GM12878 (cell line): ENCODE measurements around the gene JDP2. TPM values are rescaled to one million over a fixed set of nuclear protein-coding genes. Genes with fewer than 3 reads are reported as not detected.

ENCODE experiments used
- ATAC-seq: fragments of 200-7000 bp; cut with Tn5 transposase; 3 replicates; pipeline ENCODE4 v1.9.1; 2020; ENCODE audit warnings: mild to moderate bottlenecking, moderate library complexity
- BruUV-seq: library from RNA; stranded (reverse); fragments of 400-500 nt; replicated peaks from 2 replicates; lab custom pipeline; 2021; lab: Mats Ljungman, UMichigan
- CTCF ChIA-PET: fragments of 300-600 bp; sonication (Branson Sonifier 250); formaldehyde crosslinking; extraction: SDS; loops from one replicate; lab custom pipeline; 2021; ENCODE audit warnings: inconsistent platforms; lab: Yijun Ruan, JAX
- POLR2A ChIA-PET: fragments of 350-600 bp; formaldehyde crosslinking; extraction: SDS; loops from one replicate; lab custom pipeline; 2021; ENCODE audit warnings: inconsistent platforms; lab: Charles Lee
- RAD21 ChIA-PET: fragments of 300-600 bp; sonication (Branson Sonifier 250); formaldehyde crosslinking; loops from one replicate; lab custom pipeline; 2023; ENCODE audit warnings: antibody characterized with exemption; ENCODE audit not compliant: unreplicated experiment; lab: Charles Lee
- SMC1A ChIA-PET: fragments of 300-600 bp; sonication (Branson Sonifier 250); formaldehyde crosslinking; loops from one replicate; lab custom pipeline; 2023; ENCODE audit not compliant: unreplicated experiment, uncharacterized antibody; lab: Charles Lee
- DNase-seq: peaks from one replicate; pipeline ENCODE4 v3.0.0-alpha.2; 2011; ENCODE audit warnings: low read depth, low spot score
- FAIRE-seq: peaks from 3 replicates; lab custom pipeline; 2011; peaks lifted over from hg19 to GRCh38; lab: Jason Lieb, UNC
- H2AFZ ChIP-seq: 2 replicates; pipeline ENCODE4 v1.6.0; 2011; ENCODE audit warnings: low read depth, low read length, control low read depth; ENCODE audit not compliant: control insufficient read depth
- H3K27ac ChIP-seq: 2 replicates; pipeline ENCODE4 v1.5.1; 2011; ENCODE audit warnings: control low read depth; ENCODE audit not compliant: control insufficient read depth, insufficient read depth
- H3K27me3 ChIP-seq, 2 experiments: replicated peaks in 1 of 2; 2 replicates each; pipeline versions ENCODE4 v1.6.0 to v1.6.1; 2011; ENCODE audit warnings: low read length in 1 of 2; ENCODE audit not compliant: control insufficient read depth in 2 of 2, insufficient read depth in 2 of 2
- H3K36me3 ChIP-seq, 2 experiments: 2 replicates each; pipeline ENCODE4 v1.5.1; 2011; ENCODE audit warnings: low read length in 1 of 2; ENCODE audit not compliant: control insufficient read depth in 2 of 2, insufficient read depth in 2 of 2
- H3K4me1 ChIP-seq: 2 replicates; pipeline ENCODE4 v1.6.1; 2011; ENCODE audit warnings: mild to moderate bottlenecking, low read length, moderate library complexity, mixed read lengths; ENCODE audit not compliant: control insufficient read depth, insufficient read depth
- H3K4me2 ChIP-seq: 2 replicates; pipeline ENCODE4 v1.6.0; 2011; ENCODE audit warnings: control low read depth; ENCODE audit not compliant: control insufficient read depth, insufficient read depth
- H3K4me3 ChIP-seq: fragments of 200-600 bp; sonication (generic); 2 replicates; pipeline ENCODE4 v1.5.1; 2016
- H3K79me2 ChIP-seq: 2 replicates; pipeline ENCODE4 v1.6.0; 2011; ENCODE audit warnings: low read length; ENCODE audit not compliant: control insufficient read depth, insufficient read depth
- H3K9ac ChIP-seq: 2 replicates; pipeline ENCODE4 v1.8.0; 2011; ENCODE audit warnings: low read length, control low read depth, mixed read lengths; ENCODE audit not compliant: control insufficient read depth, insufficient read depth
- H3K9me3 ChIP-seq: replicated peaks from 3 replicates; pipeline ENCODE4 v1.5.1; 2011; ENCODE audit warnings: mild to moderate bottlenecking, low read length; ENCODE audit not compliant: control insufficient read depth, insufficient read depth
- H4K20me1 ChIP-seq: 2 replicates; pipeline ENCODE4 v1.6.0; 2011; ENCODE audit not compliant: control insufficient read depth, insufficient read depth
- BRCA1 ChIP-seq: IDR thresholded peaks from 2 replicates; pipeline ENCODE4 v1.6.1; 2011; ENCODE audit warnings: low read depth, low read length, improper control_type of control experiment
- E2F8 ChIP-seq: fragments of 450-650 bp; IDR thresholded peaks from 2 replicates; pipeline ENCODE4 v1.6.1; 2018; ENCODE audit warnings: mild to moderate bottlenecking, low read depth, moderate library complexity; ENCODE audit not compliant: partially characterized antibody
- ETV6 ChIP-seq, 2 experiments: fragments of 450-650 bp in 1 of 2; IDR thresholded peaks in 1 of 2; conservative IDR thresholded peaks in 1 of 2; 2 replicates each; pipeline ENCODE4 v1.6.1; 2014; ENCODE audit warnings: antibody characterized with exemption in 1 of 2, borderline replicate concordance in 1 of 2, low read depth in 1 of 2, mild to moderate bottlenecking in 1 of 2, moderate library complexity in 1 of 2
- FOS ChIP-seq: IDR thresholded peaks from 3 replicates; pipeline ENCODE4 v1.6.1; 2011; ENCODE audit warnings: borderline replicate concordance; ENCODE audit not compliant: insufficient read length; ENCODE audit errors: extremely low read depth
- HSF1 ChIP-seq: fragments of 150-350 bp; IDR thresholded peaks from 2 replicates; pipeline ENCODE4 v1.6.1; 2014; ENCODE audit warnings: mild to moderate bottlenecking, low read depth, low read length
- LARP7 ChIP-seq: fragments of 450-650 bp; IDR thresholded peaks from 2 replicates; pipeline ENCODE4 v1.6.1; 2017; ENCODE audit warnings: mild to moderate bottlenecking
- MLLT1 ChIP-seq: fragments of 450-650 bp; IDR thresholded peaks from 2 replicates; pipeline ENCODE4 v1.6.1; 2016; ENCODE audit warnings: mild to moderate bottlenecking
- NBN ChIP-seq: fragments of 450-650 bp; IDR thresholded peaks from 2 replicates; pipeline ENCODE4 v1.6.1; 2016
- PML ChIP-seq: IDR thresholded peaks from 2 replicates; pipeline ENCODE4 v1.6.1; 2012; ENCODE audit warnings: low read length, inconsistent platforms
- POLR2AphosphoS2 ChIP-seq: IDR thresholded peaks from 2 replicates; pipeline ENCODE4 v1.6.1; 2011; ENCODE audit warnings: low read depth, mild to moderate bottlenecking, low read length, improper control_type of control experiment, moderate library complexity
- RB1 ChIP-seq: fragments of 450-650 bp; formaldehyde crosslinking; IDR thresholded peaks from 2 replicates; pipeline ENCODE4 v1.6.1; 2017; ENCODE audit warnings: mild to moderate bottlenecking, borderline replicate concordance
- SMARCA5 ChIP-seq: fragments of 450-650 bp; IDR thresholded peaks from 2 replicates; pipeline ENCODE4 v1.6.1; 2017; ENCODE audit warnings: mild to moderate bottlenecking
- SP1 ChIP-seq: IDR thresholded peaks from one replicate; pipeline ENCODE4 v1.6.1; 2011; ENCODE audit warnings: low read depth, low read length
- SPI1 ChIP-seq: IDR thresholded peaks from 2 replicates; pipeline ENCODE4 v1.6.1; 2011; ENCODE audit warnings: low read depth, mild to moderate bottlenecking, low read length, moderate library complexity, borderline replicate concordance; ENCODE audit not compliant: insufficient read depth
- SREBF2 ChIP-seq: IDR thresholded peaks from 2 replicates; pipeline ENCODE4 v1.6.1; 2012; ENCODE audit warnings: mild to moderate bottlenecking, low read length
- TCF12 ChIP-seq: IDR thresholded peaks from 2 replicates; pipeline ENCODE4 v1.6.1; 2011; ENCODE audit warnings: low read depth, mild to moderate bottlenecking, low read length
- WGBS: methylation state at CpG from one replicate; pipeline ENCODE4 v1.1.6; 2016; ENCODE audit warnings: low lambda C conversion rate; ENCODE audit not compliant: insufficient replicate concordance, insufficient coverage; ENCODE audit errors: missing lambda C conversion rate; 5-methylcytosine and 5-hydroxymethylcytosine counted together
- in situ Hi-C: fragments of 300-500 bp; cut with MboI; formaldehyde crosslinking; loops from 9 replicates; pipeline ENCODE4 v1.14.3; 2018; ENCODE audit warnings: mixed read lengths
- intact Hi-C: fragments of 100-400 bp; cut with micrococcal nuclease; formaldehyde crosslinking; loops from one replicate; pipeline ENCODE4 v1.14.2; 2022; ENCODE audit not compliant: unreplicated experiment
- polyA plus RNA-seq, 11 experiments: library from polyadenylated mRNA; depleted of rRNA in 4 of 11; unstranded in 6 of 11; stranded (reverse) in 5 of 11; fragments of >200 nt; fragmentation: Nextera tagmentation in 4 of 11; fragmentation: Illumina TruSeq in 1 of 11; extraction: Ambion mirVana in 4 of 11; extraction: Trizol in 1 of 11; gene quantifications; 1 replicate in 1 of 11; 2 replicates in 10 of 11; pipeline versions ENCODE4 v1.2.1 to v1.2.3, GENCODE V29; 2011 to 2016; ENCODE audit warnings: inconsistent platforms in 2 of 11, missing spikeins in 2 of 11, low read depth in 1 of 11
- total RNA-seq, 4 experiments: library from RNA; depleted of rRNA in 3 of 4; stranded (reverse); fragments of >200 nt in 3 of 4; fragmentation: Illumina TruSeq in 1 of 4; extraction: Trizol in 1 of 4; gene quantifications; 2 replicates each; pipeline versions ENCODE4 v1.2.1 to v1.2.3, GENCODE V29; 2013 to 2021

Gene JDP2
- total and polyA plus RNA-seq, 10 of the 15 experiments (the other 5 are each of a cell fraction or from before 2014, with no cell fraction given), result 0.71 to 21.3 (median 11.2) TPM

- DNase-seq (no peak), ATAC-seq (peak; percentile 6), FAIRE-seq (no peak)
- intact Hi-C loops, result loop anchor here (10.0 kb wide), 1 partner anchor 52 kb away; no protein-coding TSS in a partner anchor
- POLR2A ChIA-PET, result interaction anchor here (0.7 to 16.2 kb wide), 5 partner anchors 8 to 74 kb away, joined by 3 to 385 read pairs (median 3); partner anchors contain the start of gene BATF
- 87% methylated on average over 9 of the region's 9 CpGs for WGBS
- Histone ChIP-seq H3K9me3 (no peaks in the 10 kb centered on the region), H3K79me2 (no peaks in the 10 kb centered on the region), H3K27me3 (no peaks in the 10 kb centered on the region), H3K36me3 (no peaks in the 10 kb centered on the region), H3K4me2 (no peak overlapping the region; the same call in 1 of the 2 replicates), H2AFZ (no peak overlapping the region; the same call in 1 of the 2 replicates), H3K27ac (peak overlapping the region; percentile 45), H4K20me1 (no peaks in the 10 kb centered on the region), H3K4me3 (no peak overlapping the region), H3K9ac (0 out of 2 replicates have a peak overlapping the region, but pooled peaks have one; percentile 4), H3K4me1 (peaks cover 65% of the 10 kb centered on the region)
- RAD21 ChIA-PET, result interaction anchor here (0.6 to 18.1 kb wide), 8 partner anchors 13 to 184 kb away, joined by 3 to 645 read pairs (median 8); partner anchors contain the start of gene BATF
- CTCF ChIA-PET, result interaction anchor here (0.6 to 19.8 kb wide), 13 partner anchors 14 to 309 kb away, joined by 3 to 520 read pairs (median 4); partner anchors contain the start of genes BATF, ERG28 and TTLL5
- SMC1A ChIA-PET, result interaction anchor here (0.6 to 16.1 kb wide), 14 partner anchors 13 to 367 kb away, joined by 3 to 619 read pairs (median 7); partner anchors contain the start of genes BATF and NEK9
- BruUV-seq, result no TSS peak
- in situ Hi-C loops, result no loop called here
- TF ChIP-seq FOS (no peak), PML (peak; percentile 12; the same call in 1 of the 2 replicates), NBN (peak; percentile 29; the same call in 1 of the 2 replicates), TCF12 (no peak), SMARCA5 (no peak), SPI1 (no peak), BRCA1 (no peak), SREBF2 (no peak), ETV6 (conservative IDR thresholded peaks at IDR 0.05 in 1 of 2, IDR thresholded peaks at IDR 0.05 in 1 of 2; ENCODE audit: borderline replicate concordance in 1 of 2, low read depth in 1 of 2) (no peak), POLR2AphosphoS2 (no peak), MLLT1 (peak; percentile 82), LARP7 (0 out of 2 replicates have a peak, but pooled peaks have one; percentile 26), HSF1 (peak; percentile 94), E2F8 (no peak), SP1 (no peak), RB1 (no peak)
Observed at GRCh38 chr14:75492832-75493591, 65.2 kb downstream of the JDP2 start.
